GM12878 (cell line): Measurements from ENCODE around the gene NDST3.

Source experiments
- CEBPB ChIP-seq, 2 experiments: fragments of 150-350 bp in 1 of 2; IDR thresholded peaks; 2 replicates each; pipeline ENCODE4 v1.6.1; 2012 to 2014; ENCODE audit warnings: low read depth in 2 of 2, low read length in 2 of 2, borderline replicate concordance in 1 of 2, inconsistent platforms in 1 of 2
- MEF2A ChIP-seq: IDR thresholded peaks from 2 replicates; pipeline ENCODE4 v1.6.1; 2011; ENCODE audit warnings: low read depth, mild to moderate bottlenecking, low read length, moderate library complexity; ENCODE audit not compliant: insufficient read depth
- NRF1 ChIP-seq: conservative IDR thresholded peaks from 2 replicates; pipeline ENCODE4 v1.6.1; 2011; ENCODE audit warnings: mild to moderate bottlenecking, low read depth, low read length, improper control_type of control experiment
- TF ChIP-seq, protein P1 (sequence below), 3 experiments: IDR thresholded peaks in 2 of 3; conservative IDR thresholded peaks in 1 of 3; 2 replicates each; pipeline ENCODE4 v1.5.1; 2011; ENCODE audit warnings: low read depth in 3 of 3, low read length in 3 of 3, mild to moderate bottlenecking in 3 of 3, control low read depth in 2 of 3, moderate library complexity in 2 of 3, inconsistent platforms in 1 of 3, mixed read lengths in 1 of 3; ENCODE audit not compliant: control insufficient read depth in 2 of 3, insufficient read depth in 1 of 3; ENCODE audit errors: extremely low read depth in 1 of 3
- TF ChIP-seq, protein P2 (sequence below): fragments of 450-650 bp; formaldehyde crosslinking; IDR thresholded peaks from 2 replicates; pipeline ENCODE4 v1.5.0; 2022; ENCODE audit warnings: mild to moderate bottlenecking, missing genetic modification characterization

- TF ChIP-seq, protein P1, sequence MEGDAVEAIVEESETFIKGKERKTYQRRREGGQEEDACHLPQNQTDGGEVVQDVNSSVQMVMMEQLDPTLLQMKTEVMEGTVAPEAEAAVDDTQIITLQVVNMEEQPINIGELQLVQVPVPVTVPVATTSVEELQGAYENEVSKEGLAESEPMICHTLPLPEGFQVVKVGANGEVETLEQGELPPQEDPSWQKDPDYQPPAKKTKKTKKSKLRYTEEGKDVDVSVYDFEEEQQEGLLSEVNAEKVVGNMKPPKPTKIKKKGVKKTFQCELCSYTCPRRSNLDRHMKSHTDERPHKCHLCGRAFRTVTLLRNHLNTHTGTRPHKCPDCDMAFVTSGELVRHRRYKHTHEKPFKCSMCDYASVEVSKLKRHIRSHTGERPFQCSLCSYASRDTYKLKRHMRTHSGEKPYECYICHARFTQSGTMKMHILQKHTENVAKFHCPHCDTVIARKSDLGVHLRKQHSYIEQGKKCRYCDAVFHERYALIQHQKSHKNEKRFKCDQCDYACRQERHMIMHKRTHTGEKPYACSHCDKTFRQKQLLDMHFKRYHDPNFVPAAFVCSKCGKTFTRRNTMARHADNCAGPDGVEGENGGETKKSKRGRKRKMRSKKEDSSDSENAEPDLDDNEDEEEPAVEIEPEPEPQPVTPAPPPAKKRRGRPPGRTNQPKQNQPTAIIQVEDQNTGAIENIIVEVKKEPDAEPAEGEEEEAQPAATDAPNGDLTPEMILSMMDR (IDR thresholded peaks at IDR 0.05 in 2 of 3, conservative IDR thresholded peaks at IDR 0.05 in 1 of 3; ENCODE audit: control insufficient read depth in 2 of 3, extremely low read depth in 1 of 3, insufficient read depth in 1 of 3, low read depth in 3 of 3, low read length in 3 of 3) = no peak
- TF ChIP-seq NRF1 = no peak
- no peak for TF ChIP-seq MEF2A
- no peak for TF ChIP-seq CEBPB (IDR thresholded peaks at IDR 0.05; ENCODE audit: borderline replicate concordance in 1 of 2, low read depth in 2 of 2, low read length in 2 of 2)
- TF ChIP-seq, protein P2, sequence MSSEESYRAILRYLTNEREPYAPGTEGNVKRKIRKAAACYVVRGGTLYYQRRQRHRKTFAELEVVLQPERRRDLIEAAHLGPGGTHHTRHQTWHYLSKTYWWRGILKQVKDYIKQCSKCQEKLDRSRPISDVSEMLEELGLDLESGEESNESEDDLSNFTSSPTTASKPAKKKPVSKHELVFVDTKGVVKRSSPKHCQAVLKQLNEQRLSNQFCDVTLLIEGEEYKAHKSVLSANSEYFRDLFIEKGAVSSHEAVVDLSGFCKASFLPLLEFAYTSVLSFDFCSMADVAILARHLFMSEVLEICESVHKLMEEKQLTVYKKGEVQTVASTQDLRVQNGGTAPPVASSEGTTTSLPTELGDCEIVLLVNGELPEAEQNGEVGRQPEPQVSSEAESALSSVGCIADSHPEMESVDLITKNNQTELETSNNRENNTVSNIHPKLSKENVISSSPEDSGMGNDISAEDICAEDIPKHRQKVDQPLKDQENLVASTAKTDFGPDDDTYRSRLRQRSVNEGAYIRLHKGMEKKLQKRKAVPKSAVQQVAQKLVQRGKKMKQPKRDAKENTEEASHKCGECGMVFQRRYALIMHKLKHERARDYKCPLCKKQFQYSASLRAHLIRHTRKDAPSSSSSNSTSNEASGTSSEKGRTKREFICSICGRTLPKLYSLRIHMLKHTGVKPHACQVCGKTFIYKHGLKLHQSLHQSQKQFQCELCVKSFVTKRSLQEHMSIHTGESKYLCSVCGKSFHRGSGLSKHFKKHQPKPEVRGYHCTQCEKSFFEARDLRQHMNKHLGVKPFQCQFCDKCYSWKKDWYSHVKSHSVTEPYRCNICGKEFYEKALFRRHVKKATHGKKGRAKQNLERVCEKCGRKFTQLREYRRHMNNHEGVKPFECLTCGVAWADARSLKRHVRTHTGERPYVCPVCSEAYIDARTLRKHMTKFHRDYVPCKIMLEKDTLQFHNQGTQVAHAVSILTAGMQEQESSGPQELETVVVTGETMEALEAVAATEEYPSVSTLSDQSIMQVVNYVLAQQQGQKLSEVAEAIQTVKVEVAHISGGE (CRISPR knock-in tag) = no peak
Observed at GRCh38 chr4:118173956-118174725, 139.9 kb downstream of the NDST3 start.
